Mononuclear cell (primary cell): ENCODE data around the gene IRX2. TPM values are rescaled to one million over a fixed set of nuclear protein-coding genes. Genes with fewer than 3 reads are reported as not detected.

ENCODE experiments used
- H3K27me3 ChIP-seq: 2 replicates; pipeline ENCODE4 v1.6.0; 2011; ENCODE audit warnings: low read length, control low read depth; ENCODE audit not compliant: insufficient read depth
- H3K4me1 ChIP-seq: 2 replicates; pipeline ENCODE4 v1.5.1; 2011; ENCODE audit warnings: mild to moderate bottlenecking, low read length, control low read depth; ENCODE audit not compliant: insufficient read depth
- H3K4me3 ChIP-seq: 2 replicates; pipeline ENCODE4 v1.5.1; 2011; ENCODE audit warnings: mild to moderate bottlenecking, low read length, moderate library complexity
- H3K9me3 ChIP-seq: 2 replicates; pipeline ENCODE4 v1.5.1; 2011; ENCODE audit warnings: low read depth, mild to moderate bottlenecking, control low read depth, low read length
- total RNA-seq: library from RNA; depleted of rRNA; stranded (reverse); fragments of >200 nt; gene quantifications from one replicate; pipeline ENCODE4 v1.2.3, GENCODE V29; 2012

Gene IRX2
- total RNA-seq, 1 donor = not detected

- no peak overlapping the region for H3K4me3 ChIP-seq
- no peaks in the 10 kb centered on the region for H3K4me1 ChIP-seq
- peaks cover 70% of the 10 kb centered on the region for H3K27me3 ChIP-seq
Measured at GRCh38 chr5:2750026-2750757, 1.3 kb downstream of the IRX2 start.

GRCh38 chr5:2749514-2750025, 1.9 kb downstream of the IRX2 start:
- Histone ChIP-seq H3K4me1 (no peaks in the 10 kb centered on the region), H3K9me3 (no peaks in the 10 kb centered on the region), H3K27me3 (peaks cover 70% of the 10 kb centered on the region), H3K4me3 (no peak overlapping the region)

More at GRCh38 chr5:2750026-2750757, 1.3 kb downstream of the IRX2 start:
- no peaks in the 10 kb centered on the region for H3K9me3 ChIP-seq

GRCh38 chr5:2748861-2749513, 2.5 kb downstream of the IRX2 start:
- Histone ChIP-seq H3K9me3 (no peaks in the 10 kb centered on the region), H3K27me3 (peaks cover 70% of the 10 kb centered on the region), H3K4me1 (no peaks in the 10 kb centered on the region), H3K4me3 (no peak overlapping the region)

- peaks cover 73% of the 10 kb centered on the region for H3K27me3 ChIP-seq
- H3K4me1 ChIP-seq = no peaks in the 10 kb centered on the region
- no peaks in the 10 kb centered on the region for H3K9me3 ChIP-seq
- H3K4me3 ChIP-seq = no peak overlapping the region
Measured at GRCh38 chr5:2748179-2748860, 3.2 kb downstream of the IRX2 start.

- no peak overlapping the region for H3K4me3 ChIP-seq
- no peaks in the 10 kb centered on the region for H3K9me3 ChIP-seq
- peaks cover 73% of the 10 kb centered on the region for H3K27me3 ChIP-seq
- no peaks in the 10 kb centered on the region for H3K4me1 ChIP-seq
Measured at GRCh38 chr5:2747363-2748162, 3.9 kb downstream of the IRX2 start.

GRCh38 chr5:2746561-2747032, 4.9 kb downstream of the IRX2 start:
- H3K9me3 ChIP-seq = no peaks in the 10 kb centered on the region
- H3K27me3 ChIP-seq = peaks cover 78% of the 10 kb centered on the region
- no peaks in the 10 kb centered on the region for H3K4me1 ChIP-seq
- no peak overlapping the region for H3K4me3 ChIP-seq

GRCh38 chr5:2744485-2744884, 7.0 kb downstream of the IRX2 start:
- no peaks in the 10 kb centered on the region for H3K9me3 ChIP-seq
- H3K27me3 ChIP-seq = peaks cover 83% of the 10 kb centered on the region
- H3K4me1 ChIP-seq = no peaks in the 10 kb centered on the region

GRCh38 chr5:2742921-2743679, 8.4 kb downstream of the IRX2 start:
- H3K4me3 ChIP-seq = no peak overlapping the region
- H3K27me3 ChIP-seq = peaks cover 89% of the 10 kb centered on the region
- H3K9me3 ChIP-seq = no peaks in the 10 kb centered on the region
- H3K4me1 ChIP-seq = no peaks in the 10 kb centered on the region

More at GRCh38 chr5:2744485-2744884, 7.0 kb downstream of the IRX2 start:
- H3K4me3 ChIP-seq = no peak overlapping the region

- Histone ChIP-seq H3K9me3 (no peaks in the 10 kb centered on the region), H3K27me3 (peaks cover 86% of the 10 kb centered on the region), H3K4me1 (no peaks in the 10 kb centered on the region), H3K4me3 (no peak overlapping the region)
Measured at GRCh38 chr5:2741956-2742355, 9.5 kb downstream of the IRX2 start.

GRCh38 chr5:2740876-2741555, 10.5 kb downstream of the IRX2 start:
- H3K4me1 ChIP-seq = no peaks in the 10 kb centered on the region
- H3K4me3 ChIP-seq = no peak overlapping the region
- no peaks in the 10 kb centered on the region for H3K9me3 ChIP-seq
- peaks cover 80% of the 10 kb centered on the region for H3K27me3 ChIP-seq

GRCh38 chr5:2740051-2740875, 11.2 kb downstream of the IRX2 start:
- no peaks in the 10 kb centered on the region for H3K4me1 ChIP-seq
- H3K4me3 ChIP-seq = no peak overlapping the region
- no peaks in the 10 kb centered on the region for H3K9me3 ChIP-seq
- H3K27me3 ChIP-seq = peaks cover 74% of the 10 kb centered on the region

GRCh38 chr5:2739360-2740050, 12.0 kb downstream of the IRX2 start:
- H3K4me1 ChIP-seq = no peaks in the 10 kb centered on the region
- H3K9me3 ChIP-seq = no peaks in the 10 kb centered on the region
- H3K27me3 ChIP-seq = peaks cover 67% of the 10 kb centered on the region
- no peak overlapping the region for H3K4me3 ChIP-seq
